Non-pigmented ciliary epithelial cell (primary cell): ENCODE results near the gene IL6R.

Source experiments
- DNase-seq: peaks from one replicate; pipeline ENCODE4 v3.0.0-alpha.2; 2010; ENCODE audit warnings: low read depth

The IL6R gene

GRCh38 chr1:154427173-154428139 is 22.3 kb downstream of the IL6R start:
- DNase-seq: no peak

DNA sequence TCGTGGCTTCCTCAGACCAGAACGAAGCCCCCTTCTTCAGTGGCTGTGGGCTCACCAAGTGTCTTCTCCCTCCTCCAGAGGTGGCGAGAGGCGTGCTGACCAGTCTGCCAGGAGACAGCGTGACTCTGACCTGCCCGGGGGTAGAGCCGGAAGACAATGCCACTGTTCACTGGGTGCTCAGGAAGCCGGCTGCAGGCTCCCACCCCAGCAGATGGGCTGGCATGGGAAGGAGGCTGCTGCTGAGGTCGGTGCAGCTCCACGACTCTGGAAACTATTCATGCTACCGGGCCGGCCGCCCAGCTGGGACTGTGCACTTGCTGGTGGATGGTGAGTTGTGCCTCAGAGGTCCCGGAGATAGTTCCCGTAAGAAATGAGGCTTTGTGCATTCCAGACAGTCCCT is 24.0 kb downstream of the IL6R start:
- DNase-seq: no peak

- DNase-seq: no peak
These were observed 24.9 kb downstream of the IL6R start for GRCh38 chr1:154429841-154430611.

DNA sequence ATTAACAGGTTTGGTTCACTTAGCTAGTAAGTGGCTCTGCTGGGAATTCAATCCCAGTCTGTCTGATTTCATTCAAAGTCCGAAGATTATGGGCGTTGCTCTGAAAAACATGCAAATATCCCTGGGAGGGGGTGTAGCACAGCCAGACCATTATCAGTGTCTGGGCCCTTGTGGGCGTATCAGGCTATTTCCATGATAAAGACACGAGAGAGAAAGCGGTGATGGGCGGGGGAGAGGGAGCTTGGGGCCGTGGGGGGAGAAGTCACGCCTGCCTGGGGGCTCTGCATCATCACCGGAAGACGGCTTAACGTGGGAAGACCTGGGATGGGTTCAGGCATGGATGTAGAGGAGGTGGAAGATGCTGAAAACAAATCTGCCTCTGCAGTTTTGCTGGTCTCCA is 25.8 kb downstream of the IL6R start:
- no peak for DNase-seq

DNA sequence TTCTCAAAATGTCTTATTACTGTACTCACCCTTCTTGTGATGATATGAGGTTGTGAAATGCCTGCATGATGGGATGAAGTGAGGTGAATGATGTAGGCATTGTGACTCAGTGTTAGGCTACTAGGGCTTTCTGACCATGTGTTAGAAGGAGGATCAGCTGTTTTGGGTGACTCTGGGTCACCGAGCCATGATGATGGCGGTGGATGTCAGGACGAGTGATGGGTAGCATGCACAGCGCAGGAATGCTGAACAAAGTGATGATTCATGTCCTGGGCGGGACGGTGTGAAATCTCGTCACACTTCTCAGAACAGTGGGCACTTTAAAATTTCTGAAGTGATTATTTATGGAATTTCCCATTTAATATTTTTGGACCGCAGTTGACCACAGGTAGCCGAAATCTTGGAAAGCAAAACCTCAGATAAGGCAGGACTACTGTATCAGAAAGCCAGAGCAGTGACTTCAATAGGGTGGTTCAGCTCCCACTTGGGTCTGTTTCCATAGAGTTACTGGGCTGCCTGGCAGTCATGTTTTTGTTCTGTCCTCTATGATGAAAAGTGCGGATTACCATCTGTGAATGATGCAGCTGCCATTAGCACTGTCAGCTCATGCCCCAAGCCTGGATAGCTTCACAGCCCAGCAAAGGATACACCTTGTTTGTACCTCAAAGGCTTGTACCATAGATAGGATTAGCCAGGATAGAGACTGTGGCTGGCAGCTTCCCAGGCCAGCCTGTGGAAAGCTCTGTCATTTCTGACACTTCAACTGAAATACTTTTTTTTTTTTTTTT is 26.6 kb downstream of the IL6R start:
- DNase-seq: peak; percentile 90

DNA sequence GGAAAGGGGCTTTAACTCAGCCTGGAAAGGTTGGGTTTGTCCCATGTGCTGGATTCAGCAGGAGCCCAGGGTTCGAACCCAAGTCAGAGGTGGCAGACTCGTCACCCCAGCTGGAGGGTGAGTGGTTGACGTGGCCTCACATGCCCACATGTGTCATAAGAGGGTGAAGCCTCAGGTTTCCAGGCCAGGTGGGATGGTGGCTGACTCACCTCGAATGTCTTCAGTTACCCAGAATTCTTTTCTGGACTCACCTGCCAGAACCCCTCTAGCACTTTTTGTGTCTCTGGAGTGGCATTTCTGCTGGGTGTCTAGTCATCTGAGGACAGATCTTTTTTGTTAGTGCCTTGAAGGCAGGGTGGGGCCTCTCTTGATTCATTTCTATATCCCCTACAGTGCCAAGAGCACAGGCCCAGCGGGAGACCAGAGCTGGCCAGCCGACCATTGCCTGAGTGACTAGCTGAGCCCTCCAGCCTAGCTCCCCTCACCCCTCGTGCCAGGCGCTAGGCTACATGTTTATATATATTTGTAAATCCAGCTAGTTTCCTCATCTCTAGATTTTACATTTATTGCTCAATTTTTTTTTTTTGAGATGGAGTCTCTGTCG is 28.1 kb downstream of the IL6R start:
- no peak for DNase-seq

GRCh38 chr1:154434346-154435085 is 29.4 kb downstream of the IL6R start:
- no peak for DNase-seq

GRCh38 chr1:154435599-154436200 is 30.6 kb downstream of the IL6R start:
- no peak for DNase-seq

- no peak for DNase-seq
These were observed 31.3 kb downstream of the IL6R start for GRCh38 chr1:154436433-154436832.

DNA sequence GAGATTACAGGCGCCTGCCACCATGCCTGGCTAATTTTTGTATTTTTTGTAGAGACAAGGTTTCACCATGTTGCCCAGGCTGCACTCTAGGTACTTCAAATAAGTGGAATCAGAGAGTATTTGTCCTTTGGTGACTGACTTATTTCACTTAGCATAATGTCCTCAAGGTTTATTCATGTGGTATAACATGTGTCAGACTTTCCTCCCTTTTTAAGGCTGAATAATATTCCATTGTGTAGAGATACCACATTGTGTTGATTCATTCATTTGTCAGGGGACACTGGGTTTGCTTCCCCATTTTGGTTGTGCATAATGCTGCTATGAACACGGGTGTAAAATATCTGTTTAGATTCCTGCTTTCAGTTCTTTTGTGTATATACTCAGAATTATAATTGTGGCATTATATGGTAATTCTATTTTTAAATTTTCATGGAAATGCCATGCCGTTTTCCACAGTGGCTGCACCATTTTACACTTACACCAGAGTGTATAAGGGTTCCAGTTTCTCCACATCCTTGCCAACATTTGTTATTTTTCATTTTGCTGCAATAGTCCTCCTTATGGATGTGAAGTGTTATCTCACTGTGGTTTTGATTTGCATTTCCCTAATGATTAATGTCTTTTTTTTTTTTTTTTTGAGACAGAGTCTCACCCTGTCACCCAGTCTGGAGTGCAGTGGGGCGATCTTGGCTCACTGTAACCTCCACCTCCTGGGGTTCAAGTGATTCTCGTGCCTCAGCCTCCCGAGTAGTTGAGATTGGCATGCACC is 35.1 kb downstream of the IL6R start:
- no peak for DNase-seq

DNA sequence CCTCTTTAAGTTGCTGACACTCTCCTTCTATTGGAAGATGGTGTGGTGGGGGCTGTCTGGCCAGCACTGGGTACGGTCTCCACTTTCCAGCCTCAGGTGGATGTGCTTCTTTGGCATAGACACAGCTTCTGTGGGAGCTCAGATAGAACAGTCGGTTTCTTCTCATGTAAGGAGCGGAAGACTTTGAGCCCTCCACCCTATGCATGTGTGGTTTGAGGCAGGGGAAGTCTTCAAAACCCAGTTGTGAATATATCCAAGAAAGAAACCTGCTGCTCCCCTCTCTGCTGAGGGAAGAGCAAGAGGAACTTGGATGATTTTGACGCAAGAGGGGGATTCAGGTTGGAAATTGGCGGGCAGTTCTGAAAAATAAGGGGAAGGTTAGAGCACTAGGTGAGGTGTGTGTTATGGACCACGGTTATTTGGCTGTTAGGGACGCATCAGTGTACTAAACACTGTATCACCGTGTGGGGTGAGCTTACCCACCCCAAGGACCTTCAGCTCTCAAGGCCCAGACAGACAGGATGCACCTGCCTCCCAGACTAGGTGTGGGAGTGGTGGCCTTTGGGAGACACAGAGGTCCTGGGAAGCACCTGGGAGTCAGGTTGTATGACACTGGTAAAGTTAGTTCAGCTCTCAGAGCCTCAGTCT is 36.2 kb downstream of the IL6R start:
- DNase-seq: no peak

DNA sequence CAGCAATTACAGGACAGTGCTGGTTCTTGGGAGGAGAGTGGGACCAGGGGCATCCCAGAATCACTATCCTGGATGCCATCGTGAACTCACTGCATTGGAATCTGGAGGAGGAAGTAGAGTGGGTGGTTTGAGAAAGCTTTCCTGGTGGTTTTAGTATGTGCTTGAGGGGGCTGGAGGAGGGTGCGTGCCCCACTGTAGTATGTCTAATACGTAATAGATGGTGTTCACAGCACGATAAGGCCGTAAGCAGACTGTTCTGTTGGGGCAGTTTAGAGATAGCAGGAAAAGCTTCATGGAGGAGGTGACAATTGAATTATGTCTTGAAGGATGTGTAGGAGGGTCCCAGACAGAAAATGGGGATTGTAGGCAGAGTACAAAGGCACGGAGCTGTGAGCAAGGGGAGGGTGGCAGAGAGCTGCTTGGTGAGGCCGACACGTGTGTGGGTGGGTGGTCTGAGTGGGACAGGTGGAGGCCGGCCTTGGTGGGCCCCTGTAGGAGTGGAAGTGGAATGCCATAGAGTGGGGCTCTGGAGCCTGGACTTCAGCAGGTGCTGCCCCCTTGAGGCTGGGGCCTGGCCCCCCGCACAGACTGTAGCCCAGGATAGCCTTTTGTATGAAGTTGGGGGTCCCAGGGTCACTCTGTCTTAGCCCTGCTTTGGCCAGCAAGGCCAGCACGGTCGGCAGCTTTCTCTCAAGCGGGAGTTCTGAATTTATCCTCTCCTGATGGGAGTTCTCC is 37.0 kb downstream of the IL6R start:
- no peak for DNase-seq

- DNase-seq: no peak
These were observed 38.3 kb downstream of the IL6R start for GRCh38 chr1:154443274-154444013.

DNA sequence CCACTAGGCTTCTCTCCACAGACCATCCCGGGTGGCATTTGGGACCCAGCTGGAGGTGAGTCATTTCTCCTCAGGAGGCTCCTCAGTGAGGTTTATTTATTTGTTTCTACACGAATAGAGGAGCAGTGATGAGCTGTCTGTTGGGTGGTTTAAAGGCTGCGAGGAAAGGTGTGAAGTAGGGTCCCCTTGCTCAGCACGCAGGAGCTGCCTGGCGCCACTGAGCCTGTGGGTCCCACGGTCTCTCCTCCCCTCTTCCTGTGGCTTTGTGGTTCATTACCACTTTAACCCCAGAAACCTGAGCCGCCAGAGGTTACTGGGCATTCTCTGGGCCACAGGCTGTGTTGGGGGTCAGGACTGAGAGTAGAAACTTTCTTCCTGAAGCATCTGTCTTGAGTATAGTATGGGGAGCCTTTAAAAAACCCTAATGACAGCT is 39.9 kb downstream of the IL6R start:
- DNase-seq: no peak

GRCh38 chr1:154446292-154446691 is 41.1 kb downstream of the IL6R start:
- peak; percentile 59 for DNase-seq

- DNase-seq: no peak
These were observed 41.6 kb downstream of the IL6R start for GRCh38 chr1:154446789-154447188.

DNA sequence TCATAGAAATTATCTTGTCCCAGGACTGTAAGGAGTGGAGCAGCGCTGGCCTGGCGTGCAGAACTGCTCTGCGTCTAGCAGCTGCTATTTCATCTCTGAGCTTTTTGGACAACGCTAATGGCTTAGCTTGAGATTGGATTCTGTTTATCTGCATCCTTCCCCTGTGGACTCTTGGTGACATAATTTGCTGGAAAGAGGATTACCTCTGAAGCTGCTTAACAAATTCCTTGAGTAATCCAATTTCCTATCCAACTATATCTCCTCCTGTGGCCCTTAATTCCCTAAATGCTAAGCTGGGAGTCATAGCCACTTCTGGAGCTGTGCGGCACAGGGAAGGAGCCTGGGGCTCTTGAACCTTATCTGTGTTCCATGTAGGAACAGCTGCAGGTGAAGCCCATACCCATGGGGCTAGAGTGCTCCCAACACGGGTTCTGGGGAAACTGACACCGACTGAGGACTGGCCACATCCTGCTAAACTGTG is 43.2 kb downstream of the IL6R start:
- DNase-seq: no peak

- DNase-seq: no peak
These were observed 48.0 kb downstream of the IL6R start for GRCh38 chr1:154453161-154453560.
